ENCODE measurements around the gene IL10RB.

IL10RB gene

GRCh38 chr21:33266789-33267135, 595 bp downstream of the IL10RB start:
- DNase-seq (ENCODE audit: low read depth, low spot score) = no peak

GRCh38 chr21:33267250-33267649, 1.1 kb downstream of the IL10RB start:
- no peak for DNase-seq (ENCODE audit: low read depth, low spot score)

GRCh38 chr21:33268393-33268736, 2.2 kb downstream of the IL10RB start:
- no peak for DNase-seq (ENCODE audit: low read depth, low spot score)

GRCh38 chr21:33268737-33269441, 2.7 kb downstream of the IL10RB start:
- DNase-seq (ENCODE audit: low read depth, low spot score) = no peak

GRCh38 chr21:33270986-33271385, 4.8 kb downstream of the IL10RB start:
- DNase-seq (ENCODE audit: low read depth, low spot score) = no peak

- DNase-seq (ENCODE audit: low read depth, low spot score) = no peak
Measured at GRCh38 chr21:33273044-33273443, 6.9 kb downstream of the IL10RB start.

- no peak for DNase-seq (ENCODE audit: low read depth, low spot score)
Measured at GRCh38 chr21:33278721-33279120, 12.6 kb downstream of the IL10RB start.

- no peak for DNase-seq (ENCODE audit: low read depth, low spot score)
Measured at GRCh38 chr21:33279330-33279820, 13.2 kb downstream of the IL10RB start.

- DNase-seq (ENCODE audit: low read depth, low spot score) = no peak
Measured at GRCh38 chr21:33281096-33281652, 15.0 kb downstream of the IL10RB start.

- DNase-seq (ENCODE audit: low read depth, low spot score) = no peak
Measured at GRCh38 chr21:33283203-33283602, 17.0 kb downstream of the IL10RB start.

- no peak for DNase-seq (ENCODE audit: low read depth, low spot score)
Measured at GRCh38 chr21:33286076-33286475, 19.9 kb downstream of the IL10RB start.

GRCh38 chr21:33286600-33287456, 20.7 kb downstream of the IL10RB start:
- no peak for DNase-seq (ENCODE audit: low read depth, low spot score)

- DNase-seq (ENCODE audit: low read depth, low spot score) = no peak
Measured at GRCh38 chr21:33289199-33289819, 23.1 kb downstream of the IL10RB start.

- no peak for DNase-seq (ENCODE audit: low read depth, low spot score)
Measured at GRCh38 chr21:33290441-33290840, 24.3 kb downstream of the IL10RB start.

GRCh38 chr21:33291686-33292085, 25.5 kb downstream of the IL10RB start:
- DNase-seq (ENCODE audit: low read depth, low spot score) = no peak

GRCh38 chr21:33292724-33293123, 26.6 kb downstream of the IL10RB start:
- no peak for DNase-seq (ENCODE audit: low read depth, low spot score)

- DNase-seq (ENCODE audit: low read depth, low spot score) = no peak
Measured at GRCh38 chr21:33293136-33293535, 27.0 kb downstream of the IL10RB start.

GRCh38 chr21:33293811-33294216, 27.6 kb downstream of the IL10RB start:
- DNase-seq (ENCODE audit: low read depth, low spot score) = no peak

GRCh38 chr21:33296156-33296555, 30.0 kb downstream of the IL10RB start:
- DNase-seq (ENCODE audit: low read depth, low spot score) = no peak

- no peak for DNase-seq (ENCODE audit: low read depth, low spot score)
Measured at GRCh38 chr21:33299181-33299752, 33.1 kb downstream of the IL10RB start.

GRCh38 chr21:33300701-33301631, 34.8 kb downstream of the IL10RB start:
- DNase-seq (ENCODE audit: low read depth, low spot score) = no peak
